WERI-Rb-1 (cell line): ENCODE data around the gene CTXN1.

Experiments
- DNase-seq: peaks from one replicate; pipeline ENCODE4 v3.0.0-alpha.2; 2020
- H3K27ac ChIP-seq: fragments of 250-450 bp; sonication (Bioruptor Pico); 2 replicates; pipeline ENCODE4 v1.5.1; 2020; ENCODE audit warnings: mild to moderate bottlenecking, moderate library complexity
- H3K27me3 ChIP-seq: fragments of 250-450 bp; sonication (Bioruptor Pico); 2 replicates; pipeline ENCODE4 v1.5.1; 2021; ENCODE audit warnings: mild to moderate bottlenecking, low read depth, moderate library complexity; ENCODE audit not compliant: insufficient read depth, severe bottlenecking
- H3K36me3 ChIP-seq: fragments of 250-450 bp; sonication (Bioruptor Pico); 2 replicates; pipeline ENCODE4 v1.5.1; 2020; ENCODE audit warnings: mild to moderate bottlenecking, moderate library complexity
- H3K4me3 ChIP-seq: 2 replicates; pipeline ENCODE4 v1.5.1; 2011; ENCODE audit warnings: low read depth, mild to moderate bottlenecking, control low read depth, low read length
- H3K9me3 ChIP-seq: fragments of 250-450 bp; sonication (Bioruptor Pico); 2 replicates; pipeline ENCODE4 v1.5.1; 2021; ENCODE audit warnings: mild to moderate bottlenecking, moderate library complexity; ENCODE audit not compliant: severe bottlenecking
- TF ChIP-seq, protein P1 (sequence below): IDR thresholded peaks from 2 replicates; pipeline ENCODE4 v1.5.1; 2011; ENCODE audit warnings: low read depth, mild to moderate bottlenecking, control low read depth, inconsistent platforms, low read length

CTXN1 gene

DNA sequence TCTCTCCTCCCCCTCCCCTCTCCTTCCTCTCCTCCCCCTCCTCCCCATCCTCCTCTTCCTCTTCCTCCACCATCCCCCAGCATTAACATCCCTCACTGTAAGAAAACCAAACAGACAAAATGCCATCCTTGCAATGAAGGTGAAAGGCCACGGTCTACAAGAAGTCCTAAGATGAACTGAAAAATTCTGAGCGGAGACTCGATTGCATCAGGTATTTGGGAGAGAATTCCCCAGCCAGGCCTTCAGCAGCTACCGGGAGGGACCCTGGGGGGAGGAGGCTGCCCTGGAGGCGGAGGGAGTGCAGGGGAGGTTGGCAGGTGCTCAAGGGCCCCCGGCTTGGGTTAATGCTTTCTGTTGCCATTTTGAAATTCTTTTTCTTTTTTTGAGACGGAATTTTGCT lies 27.6 kb upstream of the CTXN1 start:
- no peak for DNase-seq
- Histone ChIP-seq H3K4me3 (no peak overlapping the region), H3K36me3 (no peaks in the 10 kb centered on the region; the same call in 1 of the 2 replicates), H3K27me3 (no peaks in the 10 kb centered on the region), H3K9me3 (no peaks in the 10 kb centered on the region), H3K27ac (no peak overlapping the region)
- TF ChIP-seq, protein P1, sequence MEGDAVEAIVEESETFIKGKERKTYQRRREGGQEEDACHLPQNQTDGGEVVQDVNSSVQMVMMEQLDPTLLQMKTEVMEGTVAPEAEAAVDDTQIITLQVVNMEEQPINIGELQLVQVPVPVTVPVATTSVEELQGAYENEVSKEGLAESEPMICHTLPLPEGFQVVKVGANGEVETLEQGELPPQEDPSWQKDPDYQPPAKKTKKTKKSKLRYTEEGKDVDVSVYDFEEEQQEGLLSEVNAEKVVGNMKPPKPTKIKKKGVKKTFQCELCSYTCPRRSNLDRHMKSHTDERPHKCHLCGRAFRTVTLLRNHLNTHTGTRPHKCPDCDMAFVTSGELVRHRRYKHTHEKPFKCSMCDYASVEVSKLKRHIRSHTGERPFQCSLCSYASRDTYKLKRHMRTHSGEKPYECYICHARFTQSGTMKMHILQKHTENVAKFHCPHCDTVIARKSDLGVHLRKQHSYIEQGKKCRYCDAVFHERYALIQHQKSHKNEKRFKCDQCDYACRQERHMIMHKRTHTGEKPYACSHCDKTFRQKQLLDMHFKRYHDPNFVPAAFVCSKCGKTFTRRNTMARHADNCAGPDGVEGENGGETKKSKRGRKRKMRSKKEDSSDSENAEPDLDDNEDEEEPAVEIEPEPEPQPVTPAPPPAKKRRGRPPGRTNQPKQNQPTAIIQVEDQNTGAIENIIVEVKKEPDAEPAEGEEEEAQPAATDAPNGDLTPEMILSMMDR, result no peak

DNA sequence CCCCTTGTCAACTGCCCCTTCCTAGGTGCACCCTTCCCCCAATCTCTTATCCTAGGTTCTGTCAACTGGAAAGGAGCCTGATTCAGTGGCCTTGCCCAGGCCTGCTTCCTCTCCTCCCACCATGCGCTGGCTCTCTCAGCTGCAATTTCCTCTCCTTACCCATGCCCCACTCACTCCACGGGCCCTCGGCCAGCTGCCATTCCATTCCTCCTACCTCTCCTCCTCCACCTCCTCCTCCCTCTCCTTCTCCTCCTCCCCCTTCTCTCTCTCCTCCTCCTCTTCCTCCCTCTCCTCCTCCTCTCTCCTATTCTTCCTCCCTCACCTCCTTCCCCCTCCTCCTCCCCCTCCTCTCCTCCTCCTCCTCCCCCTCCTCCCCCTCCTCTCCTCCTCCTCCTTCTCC lies 27.1 kb upstream of the CTXN1 start:
- no peaks in the 10 kb centered on the region for H3K9me3 ChIP-seq
- no peak overlapping the region for H3K27ac ChIP-seq
- no peaks in the 10 kb centered on the region; the same call in 1 of the 2 replicates for H3K36me3 ChIP-seq
- DNase-seq, result no peak
- no peaks in the 10 kb centered on the region for H3K27me3 ChIP-seq
- TF ChIP-seq, protein P1, result no peak
- H3K4me3 ChIP-seq, result no peak overlapping the region

DNA sequence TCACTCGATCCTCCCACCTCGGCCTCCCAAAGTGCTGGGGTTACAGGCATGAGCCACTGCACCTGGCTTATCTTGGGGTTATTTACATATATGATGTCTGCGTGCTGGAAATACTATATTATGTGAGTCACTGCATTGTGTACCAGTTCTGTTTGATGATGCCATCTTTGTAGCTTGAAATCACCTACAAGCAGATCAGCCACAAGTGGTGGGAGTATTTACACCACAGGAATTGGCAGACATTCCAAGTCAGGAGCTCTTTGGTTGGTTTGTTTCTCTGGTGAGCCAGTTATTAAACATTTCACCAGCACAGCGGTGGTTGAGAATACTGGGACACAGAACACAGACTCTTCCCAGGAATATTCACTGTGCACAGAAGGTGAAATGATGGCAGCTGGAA lies 22.0 kb upstream of the CTXN1 start:
- Histone ChIP-seq H3K36me3 (peaks cover 4% of the 10 kb centered on the region), H3K9me3 (no peaks in the 10 kb centered on the region), H3K27ac (no peak overlapping the region), H3K27me3 (no peaks in the 10 kb centered on the region), H3K4me3 (no peak overlapping the region)
- DNase-seq, result no peak
- TF ChIP-seq, protein P1, result no peak

DNA sequence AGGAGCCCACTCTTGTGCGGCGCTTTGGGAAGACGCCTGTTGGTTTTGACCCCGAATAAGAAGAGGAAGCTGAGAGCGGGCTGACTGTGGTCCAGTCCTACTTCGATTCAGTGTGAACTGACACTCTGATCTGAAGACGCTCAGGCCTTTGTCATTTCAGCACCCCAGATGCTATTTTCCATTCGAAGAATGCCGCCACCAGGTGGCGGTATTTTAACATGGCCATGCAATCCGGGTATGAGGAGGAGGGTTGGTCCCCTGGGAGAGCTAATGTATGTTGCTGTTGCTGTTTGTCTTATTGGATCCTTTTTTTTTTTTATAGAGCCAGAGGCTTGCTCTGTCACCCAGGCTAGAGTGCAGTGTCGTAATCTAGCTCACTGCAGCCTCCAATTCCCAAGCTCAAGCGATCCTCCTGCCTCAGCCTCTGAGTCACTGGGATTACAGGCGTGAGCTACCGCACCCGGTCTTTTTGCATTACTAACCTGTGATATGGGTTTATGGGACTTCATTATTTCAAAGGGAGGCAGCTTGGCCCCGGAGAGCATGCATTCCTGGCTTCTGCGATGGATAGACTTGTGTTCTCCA lies 18.3 kb upstream of the CTXN1 start:
- Histone ChIP-seq H3K27ac (peak overlapping the region; percentile 95), H3K27me3 (no peaks in the 10 kb centered on the region), H3K4me3 (peak overlapping the region; percentile 93), H3K9me3 (no peaks in the 10 kb centered on the region), H3K36me3 (peaks cover 26% of the 10 kb centered on the region)
- TF ChIP-seq, protein P1, result peak; percentile 71
- DNase-seq, result peak; percentile 86

DNA sequence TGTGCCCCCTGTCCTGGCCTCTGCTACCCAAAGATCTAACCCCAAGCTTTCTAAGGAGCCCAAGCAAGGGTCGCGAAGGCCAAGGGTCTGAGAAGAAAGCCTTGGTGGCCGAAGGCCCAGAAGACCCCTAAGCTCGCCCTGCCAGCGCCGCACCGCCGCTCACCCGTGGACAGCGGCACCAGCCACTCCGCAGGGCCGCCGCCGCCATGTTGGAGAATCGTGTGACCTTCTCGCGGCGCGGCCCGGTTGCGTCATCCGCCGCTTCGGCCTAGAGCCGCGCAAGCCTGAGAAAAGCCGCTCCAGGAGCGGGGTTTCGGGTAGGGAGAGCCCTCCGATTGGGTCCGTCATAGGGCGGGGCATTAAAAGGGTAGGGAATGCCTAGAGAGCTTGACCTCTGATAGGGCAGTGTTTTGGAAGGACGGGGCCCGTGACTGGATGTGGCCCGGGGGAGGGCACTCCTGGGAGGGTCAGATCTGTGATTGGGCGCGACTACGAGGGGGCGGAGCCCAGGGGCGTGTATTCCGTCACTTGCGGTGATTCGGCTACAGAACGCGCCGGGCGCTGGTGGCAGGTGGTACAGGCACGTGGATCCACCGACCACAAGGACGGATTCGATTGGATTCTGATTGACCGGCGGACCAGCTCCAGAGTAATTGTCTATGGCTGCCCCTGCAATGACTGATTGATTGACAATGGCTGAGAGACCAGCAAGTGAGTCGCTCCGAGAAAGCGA lies 17.7 kb upstream of the CTXN1 start, which contains the start of gene TIMM44:
Gene TIMM44 (minus strand): TSS at position 223 of the 733 bp plus-strand sequence. CDS start 15 bp downstream, at position 208.
- H3K9me3 ChIP-seq, result no peaks in the 10 kb centered on the region
- peak; percentile 99 for DNase-seq
- TF ChIP-seq, protein P1, result no peak
- H3K27ac ChIP-seq, result peak within 1 kb of the TSS; percentile 96
- peaks cover 32% of the 10 kb centered on the region for H3K36me3 ChIP-seq
- H3K4me3 ChIP-seq, result peak within 1 kb of the TSS; percentile 93
- H3K27me3 ChIP-seq, result no peaks in the 10 kb centered on the region
